ENCODE results near the gene MSLN.

MSLN gene

GRCh38 chr16:778447-778846, 17.9 kb downstream of the MSLN start:
- no peak for DNase-seq

- no peak for DNase-seq
Measured at GRCh38 chr16:778909-779527, 18.5 kb downstream of the MSLN start.

DNA sequence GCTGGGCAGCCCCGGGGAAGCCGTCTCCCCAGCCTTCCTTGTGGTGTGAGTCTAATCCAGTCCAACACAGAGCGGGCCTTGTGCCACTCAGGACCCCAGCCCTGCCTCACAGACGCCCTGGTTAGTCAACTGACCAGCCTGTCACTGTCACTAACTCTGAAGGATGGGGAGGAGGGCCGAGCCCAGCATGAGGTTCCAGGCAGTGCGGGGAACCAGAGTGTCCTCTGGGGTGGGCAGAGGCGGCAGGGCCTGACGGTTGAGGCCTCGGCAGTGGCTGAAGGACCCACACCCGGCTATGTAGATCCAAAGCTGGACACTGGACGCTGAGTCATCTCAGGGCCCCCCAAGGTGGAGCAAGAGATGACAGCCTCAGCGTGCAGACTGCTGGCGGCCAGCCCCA, 19.0 kb downstream of the MSLN start:
- DNase-seq, result no peak

GRCh38 chr16:780296-780695, 19.8 kb downstream of the MSLN start:
- DNase-seq, result no peak

GRCh38 chr16:781346-782010, 20.9 kb downstream of the MSLN start:
- no peak for DNase-seq

GRCh38 chr16:782258-782657, 21.7 kb downstream of the MSLN start:
- DNase-seq, result no peak

DNA sequence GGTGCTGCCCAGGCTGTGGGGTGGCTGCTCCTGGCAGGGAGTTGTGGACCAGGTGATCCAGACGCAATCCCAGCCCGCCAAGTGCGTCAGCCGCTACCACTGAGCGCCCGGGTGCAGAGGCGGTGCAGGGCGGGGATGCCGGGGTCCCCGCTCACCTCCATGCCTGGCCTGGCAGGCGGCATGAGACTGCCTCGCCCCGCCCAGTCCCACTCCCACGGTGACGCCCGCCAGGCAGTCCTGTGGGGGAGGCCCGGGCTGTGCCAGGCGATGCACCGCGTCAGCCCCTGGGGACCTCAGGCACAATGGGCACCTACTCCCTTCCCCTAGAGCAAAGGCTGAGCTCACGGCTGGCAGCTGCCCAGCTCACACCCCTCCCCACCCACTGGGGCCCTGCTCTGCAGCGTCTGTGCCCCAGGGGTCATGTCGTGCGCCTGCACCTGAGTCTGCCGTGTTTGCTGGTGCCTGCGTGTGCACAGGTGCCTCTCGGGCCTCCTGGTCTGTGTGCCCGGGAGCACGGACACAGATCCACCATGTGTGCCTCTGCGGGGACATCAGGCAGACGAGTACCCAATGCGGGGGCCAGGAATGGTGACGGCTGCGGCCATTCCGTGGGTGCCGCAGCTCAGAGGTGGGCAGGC, 22.4 kb downstream of the MSLN start:
- DNase-seq, result no peak

DNA sequence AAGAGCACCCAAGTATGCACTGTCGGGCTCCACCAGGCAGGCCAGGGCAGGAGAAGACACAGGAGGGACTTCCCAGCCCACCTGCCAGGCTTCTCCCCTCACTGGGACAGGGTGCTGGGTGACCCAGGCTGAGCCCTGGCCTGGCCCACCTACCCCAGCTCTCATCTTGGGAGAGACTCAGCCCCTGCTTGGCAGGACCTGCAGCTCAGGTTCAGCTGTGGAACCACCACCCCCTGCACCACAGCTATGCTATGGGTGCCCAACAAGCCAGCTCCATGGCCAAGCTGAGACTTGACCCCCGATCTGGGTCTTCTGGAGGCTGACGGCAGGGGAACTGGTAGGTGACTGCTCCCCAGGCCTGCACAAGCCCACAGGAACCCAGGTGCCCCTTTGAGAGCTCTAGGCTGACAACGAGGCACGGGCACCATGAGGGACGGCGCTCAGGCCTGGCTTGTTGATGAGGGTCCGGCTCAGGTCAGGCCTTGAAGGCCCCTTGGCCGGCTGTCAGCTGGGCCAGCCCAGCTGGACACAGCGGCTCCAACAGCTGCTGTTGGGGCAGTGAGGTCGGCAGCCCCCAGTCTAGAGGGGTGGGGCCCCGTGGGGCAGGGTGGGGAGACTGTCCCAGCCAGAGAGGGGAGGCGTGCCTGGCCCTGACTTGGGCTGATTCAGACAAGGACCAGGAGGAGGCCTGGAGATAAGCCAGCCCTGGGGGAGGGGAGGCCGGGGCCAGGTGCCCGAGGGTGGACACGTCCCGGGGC, 23.0 kb downstream of the MSLN start:
- no peak for DNase-seq

- no peak for DNase-seq
Measured at GRCh38 chr16:784431-784830, 23.9 kb downstream of the MSLN start.

DNA sequence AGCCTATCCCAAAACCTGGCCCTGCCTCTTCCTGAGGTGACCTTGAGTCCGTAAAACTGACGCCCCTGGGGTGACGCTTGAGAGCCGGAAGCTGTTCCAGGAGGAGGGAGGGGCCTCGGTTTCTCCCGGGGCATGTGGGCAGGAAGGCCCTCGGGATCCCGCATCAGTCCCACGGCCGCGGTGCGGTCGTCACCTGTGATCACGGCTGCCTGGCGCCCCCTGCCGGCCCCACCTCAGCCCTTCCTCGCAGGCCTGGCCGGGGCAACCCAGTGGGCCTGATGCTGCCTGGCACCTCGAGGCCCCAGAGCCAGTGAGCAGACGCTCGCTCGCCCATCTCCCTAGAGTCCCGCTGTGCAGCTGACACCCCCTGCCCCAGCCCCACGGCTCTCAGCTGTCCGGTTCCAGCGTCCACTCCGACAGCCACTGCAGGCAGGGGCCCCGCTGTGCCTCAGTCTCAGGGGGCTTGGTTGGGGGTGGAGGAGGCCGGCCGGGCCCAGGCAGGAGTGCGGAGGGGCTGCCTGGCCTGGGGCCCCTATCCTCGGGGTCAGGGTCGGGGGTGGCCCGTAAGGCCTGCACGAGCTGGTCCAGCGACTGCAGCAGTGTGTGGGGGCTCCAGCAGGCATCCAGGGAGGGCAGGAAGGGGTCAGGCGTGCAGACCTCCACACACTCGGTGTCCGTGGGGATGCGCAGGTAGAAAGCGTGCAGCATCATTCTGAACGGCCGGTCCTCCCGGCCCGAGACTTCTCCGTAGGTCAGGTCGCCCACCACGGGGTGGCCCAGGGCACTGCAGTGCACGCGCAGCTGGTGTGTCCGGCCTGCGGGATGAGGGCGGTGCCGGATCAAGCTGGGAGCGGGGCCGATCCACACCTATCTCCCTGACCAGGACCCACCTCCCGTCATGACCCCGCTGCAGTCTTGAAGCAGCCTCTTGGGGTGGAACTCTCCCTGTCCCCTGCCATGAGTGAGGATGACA, 25.3 kb downstream of the MSLN start:
- DNase-seq, result peak; percentile 30 to 76

DNA sequence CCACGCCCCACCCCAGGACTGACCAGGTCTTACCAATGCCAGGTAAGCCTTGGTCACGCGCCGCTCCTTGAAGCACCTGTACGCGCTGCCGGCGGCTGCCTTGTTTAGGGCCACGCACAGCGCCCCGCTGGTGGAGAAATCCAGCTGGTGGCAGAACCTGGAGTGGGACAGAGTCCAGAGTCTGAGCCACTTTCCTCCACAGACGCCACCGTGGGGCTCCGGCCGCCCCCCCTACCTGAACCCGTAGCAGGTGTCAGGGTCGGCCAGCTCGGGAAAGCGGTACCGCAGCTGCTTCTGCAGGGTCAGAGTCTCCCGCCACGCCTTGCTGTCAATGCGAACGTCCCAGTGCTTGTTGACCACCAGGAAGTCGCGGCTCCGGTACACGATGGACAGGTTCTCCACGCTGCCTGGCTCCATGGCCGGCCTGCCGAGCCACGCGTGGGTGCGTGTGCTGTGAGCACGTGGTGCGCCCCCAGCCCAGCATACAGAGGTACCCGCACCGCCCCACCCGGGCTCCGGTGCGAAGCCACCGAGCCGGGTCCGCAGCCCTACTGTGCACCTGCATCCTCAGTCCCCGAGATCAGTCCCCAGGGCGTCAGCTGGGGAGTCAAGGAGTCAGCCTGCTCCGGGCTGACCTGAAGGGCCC, 26.9 kb downstream of the MSLN start:
- no peak for DNase-seq

- no peak for DNase-seq
Measured at GRCh38 chr16:787978-788398, 27.5 kb downstream of the MSLN start, which contains the start of gene RPUSD1. RPUSD1 (minus strand) TSS chr16:788381; CDS start chr16:787737, 644 bp downstream.

DNA sequence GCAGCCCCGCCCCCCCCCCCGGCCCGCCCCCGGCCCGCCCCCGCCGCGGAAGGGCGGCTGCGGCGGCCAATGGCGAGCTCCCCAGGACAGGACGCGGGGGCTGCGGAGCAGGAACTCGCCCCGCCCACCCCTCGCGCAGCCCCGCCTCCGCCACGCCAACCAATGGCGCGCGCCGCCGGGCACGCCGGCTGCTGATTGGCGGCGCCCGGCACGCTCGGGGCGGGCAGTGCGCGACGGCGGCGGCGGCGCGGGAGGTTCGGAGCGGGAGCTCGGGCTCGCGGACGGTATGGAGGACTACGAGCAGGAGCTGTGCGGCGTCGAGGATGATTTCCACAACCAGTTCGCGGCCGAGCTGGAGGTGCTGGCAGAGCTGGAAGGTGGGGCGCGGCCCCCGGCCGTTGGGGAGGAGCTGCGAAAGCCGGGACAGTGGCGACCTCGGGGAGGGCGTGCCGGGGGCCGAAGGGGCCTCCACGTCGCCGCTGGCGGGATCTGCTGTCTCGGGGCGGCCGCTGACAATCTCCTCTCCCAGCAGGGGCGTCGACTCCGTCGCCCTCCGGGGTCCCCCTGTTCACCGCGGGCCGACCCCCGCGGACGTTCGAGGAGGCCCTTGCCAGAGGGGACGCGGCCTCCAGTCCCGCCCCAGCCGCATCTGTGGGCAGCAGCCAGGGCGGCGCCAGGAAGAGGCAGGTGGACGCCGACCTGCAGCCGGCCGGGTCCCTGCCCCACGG, 28.0 kb downstream of the MSLN start, which contains the start of gene CHTF18:
Gene CHTF18, plus strand, starts transcription at position 222 of the 728 bp plus-strand sequence. Its CDS starts 65 bp downstream, at position 287.
- DNase-seq, result peak; percentile 87 to 93

- DNase-seq, result no peak
Measured at GRCh38 chr16:789191-789850, 28.8 kb downstream of the MSLN start.

GRCh38 chr16:790086-790485, 29.6 kb downstream of the MSLN start:
- no peak for DNase-seq

GRCh38 chr16:791131-791530, 30.6 kb downstream of the MSLN start:
- no peak for DNase-seq

DNA sequence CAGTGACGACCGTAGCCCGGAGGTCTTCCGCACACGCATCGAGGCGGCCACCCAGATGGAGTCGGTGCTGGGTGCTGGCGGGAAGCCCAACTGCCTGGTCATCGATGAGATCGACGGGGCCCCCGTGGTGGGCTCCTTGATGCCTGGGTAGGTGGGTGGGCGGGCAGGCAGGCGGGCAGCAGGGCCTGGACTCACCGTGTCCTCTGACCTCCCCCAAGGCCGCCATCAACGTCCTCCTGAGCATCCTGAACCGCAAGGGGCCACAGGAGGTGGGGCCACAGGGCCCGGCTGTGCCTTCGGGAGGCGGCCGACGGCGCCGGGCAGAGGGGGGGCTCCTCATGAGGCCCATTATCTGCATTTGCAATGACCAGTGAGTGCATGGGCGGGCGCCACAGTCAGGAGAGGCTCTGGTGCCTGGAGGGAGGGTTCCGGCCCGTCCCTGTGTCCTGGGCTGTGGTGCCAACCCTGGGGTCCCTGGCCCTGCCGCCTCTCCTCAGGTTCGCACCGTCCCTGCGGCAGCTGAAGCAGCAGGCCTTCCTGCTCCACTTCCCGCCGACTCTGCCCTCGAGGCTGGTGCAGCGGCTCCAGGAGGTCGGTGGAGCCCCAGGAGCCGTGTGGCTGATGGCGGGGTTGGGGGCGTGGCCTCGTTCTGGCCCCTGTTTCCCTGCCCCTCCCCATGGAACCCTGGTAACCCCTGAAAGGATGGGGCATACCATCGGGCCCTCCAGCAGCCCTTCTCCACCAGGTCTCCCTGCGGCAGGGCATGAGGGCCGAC, 31.9 kb downstream of the MSLN start:
- no peak for DNase-seq

DNA sequence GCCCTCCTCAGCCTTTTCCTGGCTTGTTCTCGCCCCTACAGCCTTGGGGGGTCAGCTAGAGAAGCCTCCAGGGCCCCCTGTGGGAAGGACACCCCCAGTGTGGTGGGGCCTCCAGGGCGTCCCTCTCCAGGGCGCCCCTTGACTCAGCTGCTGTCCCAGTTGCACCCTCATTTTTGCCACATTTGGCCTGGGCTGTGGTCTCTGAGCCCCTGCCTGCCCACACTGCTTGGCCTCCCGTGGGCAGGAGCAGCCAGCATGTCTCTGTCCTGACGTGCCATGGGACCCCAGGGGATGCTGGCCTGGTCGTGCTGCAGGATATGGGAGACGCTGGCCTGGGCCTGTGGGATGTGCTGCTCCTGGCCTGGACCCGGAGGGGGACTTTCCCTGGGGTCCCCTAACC, 32.9 kb downstream of the MSLN start:
- DNase-seq, result no peak

DNA sequence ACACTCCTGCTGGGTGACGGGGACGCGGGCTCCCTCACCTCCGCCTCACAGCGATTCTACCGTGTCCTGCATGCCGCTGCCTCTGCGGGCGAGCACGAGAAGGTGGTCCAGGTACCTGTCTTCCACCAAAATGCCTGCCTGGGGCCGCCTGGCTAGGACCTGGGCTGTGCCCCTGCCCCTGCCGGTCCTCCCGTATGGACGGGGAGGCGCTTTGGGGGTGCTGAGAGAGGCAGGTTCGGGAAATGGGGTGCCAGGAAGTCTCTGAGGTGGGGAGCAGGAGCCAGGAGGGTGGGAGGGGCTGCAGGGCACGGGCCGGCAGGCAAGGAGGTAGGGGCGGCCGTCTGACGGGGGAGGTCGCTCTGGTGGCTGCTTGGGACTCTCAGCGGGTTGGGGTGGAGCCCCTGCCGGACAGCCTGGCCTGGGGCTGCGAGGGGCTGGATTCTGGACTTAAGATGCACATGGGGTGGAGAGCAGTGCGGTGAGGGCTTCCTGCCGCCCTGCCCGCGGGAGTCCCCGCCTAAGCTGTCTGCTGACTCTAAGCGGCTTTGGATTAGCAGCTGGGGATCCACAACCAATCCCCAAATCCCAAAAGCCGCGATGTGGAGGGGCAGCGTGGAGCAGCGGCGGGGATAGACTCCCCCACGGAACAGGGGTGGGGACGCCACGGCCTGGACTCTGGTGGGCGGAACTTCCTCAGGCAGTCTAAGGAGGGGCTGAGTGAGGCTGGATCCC, 33.7 kb downstream of the MSLN start:
- DNase-seq, result no peak
